Ovary (tissue), 1 donor: ENCODE results near the gene GDF7.

Experiments
- EP300 ChIP-seq: sonication (generic); formaldehyde crosslinking; IDR thresholded peaks from one replicate; pipeline ENCODE4 v1.6.1; 2017; ENCODE audit warnings: antibody characterized with exemption
- POLR2A ChIP-seq: fragments of 450-650 bp; IDR thresholded peaks from one replicate; pipeline ENCODE4 v1.6.1; 2017; ENCODE audit warnings: antibody characterized with exemption, mild to moderate bottlenecking, moderate library complexity

DNA sequence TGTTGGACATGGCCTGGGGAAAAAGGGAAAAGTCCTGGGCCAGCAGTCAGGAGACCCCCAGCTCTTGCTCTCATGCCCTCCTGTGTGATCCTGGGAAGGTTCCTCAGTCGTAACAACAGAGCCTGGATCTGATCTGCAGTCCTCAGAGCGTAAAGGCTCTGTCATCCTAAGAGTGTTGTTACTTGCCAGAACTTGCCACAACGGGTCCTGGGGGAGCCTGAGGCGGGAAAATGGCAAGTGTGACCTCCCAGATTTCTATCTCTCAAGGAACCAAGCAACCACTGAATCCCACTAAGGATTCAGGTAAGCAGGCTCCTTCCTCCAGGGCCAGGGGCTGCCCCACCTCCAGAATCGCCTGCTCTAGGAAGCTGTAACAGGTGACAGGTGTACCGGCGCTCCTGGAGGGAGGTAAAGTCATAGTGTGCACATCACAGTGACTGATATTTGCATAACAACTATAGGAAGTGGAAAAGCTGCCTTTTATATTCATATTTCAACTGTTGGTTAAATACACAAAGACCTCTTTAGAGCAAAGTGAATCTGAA, 34.4 kb upstream of the GDF7 start:
- TF ChIP-seq EP300 (no peak), POLR2A (no peak)
